Caki2 (cell line): ENCODE measurements around the gene CYTH4. TPM values are rescaled to one million over a fixed set of nuclear protein-coding genes. Genes with fewer than 3 reads are reported as not detected.
"Not testable (repeated sequence)": the region's sequence is repeated elsewhere in the genome, so short reads cannot be mapped to it uniquely, and the experiment has no call there.

ENCODE experiments used
- DNase-seq: peaks from one replicate; pipeline ENCODE4 v3.0.0-alpha.2; 2015; ENCODE audit warnings: low read depth
- in situ Hi-C: cut with HindIII; loops from 2 replicates; pipeline ENCODE4 v1.10.0; 2016; ENCODE audit warnings: low sequenced_read_pairs, low pct_unique_long_range_greater_than_20kb, mixed read lengths
- total RNA-seq: library from RNA; depleted of rRNA; stranded (reverse); fragments of >200 nt; shearing (Covaris generic); gene quantifications from 2 replicates; pipeline ENCODE4 v1.2.3, GENCODE V29; 2014; ENCODE audit warnings: low replicate concordance

The CYTH4 gene
- total RNA-seq, 1 experiment from 2014 or later, result 0.98 TPM

DNA sequence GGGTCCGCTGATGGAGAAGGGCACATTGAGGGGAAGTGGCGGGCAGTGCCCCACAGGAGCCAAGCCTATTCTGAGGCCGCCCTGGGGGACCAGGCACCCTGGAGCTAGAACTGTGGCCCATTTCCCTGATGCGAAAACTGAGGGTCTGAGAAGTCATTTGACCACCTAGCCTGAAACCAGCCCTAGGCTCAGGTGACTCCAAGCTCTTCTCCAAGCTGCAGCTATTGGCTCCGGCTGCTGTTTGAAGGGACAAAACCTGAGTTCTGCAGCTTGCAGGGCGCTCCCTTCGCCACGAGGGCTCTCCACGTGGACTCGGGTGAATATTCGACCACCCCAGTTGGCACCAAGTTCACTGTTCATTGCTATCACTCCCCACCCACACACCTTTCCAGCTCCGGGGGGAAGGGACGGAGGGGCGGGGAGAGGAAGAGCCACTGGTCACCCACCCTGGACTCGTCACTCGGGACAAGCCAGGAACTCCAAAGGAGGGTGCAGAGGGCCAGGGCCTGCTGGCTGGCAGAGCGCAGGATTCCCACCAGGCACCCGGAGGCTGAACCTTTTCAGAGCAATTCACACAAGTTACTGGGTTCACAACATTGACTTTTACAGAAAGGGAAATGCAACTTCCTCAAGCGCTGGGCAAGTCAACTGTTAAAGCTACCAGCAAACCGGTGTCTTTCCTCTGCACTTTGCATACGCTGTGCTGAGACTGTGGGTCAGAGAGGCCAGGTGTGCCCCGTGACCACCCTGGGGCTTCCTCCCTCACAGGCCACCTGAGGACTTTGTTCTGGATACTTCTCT lies 37.2 kb upstream of the CYTH4 start:
- DNase-seq, result no peak
- in situ Hi-C loops, result no loop called here

DNA sequence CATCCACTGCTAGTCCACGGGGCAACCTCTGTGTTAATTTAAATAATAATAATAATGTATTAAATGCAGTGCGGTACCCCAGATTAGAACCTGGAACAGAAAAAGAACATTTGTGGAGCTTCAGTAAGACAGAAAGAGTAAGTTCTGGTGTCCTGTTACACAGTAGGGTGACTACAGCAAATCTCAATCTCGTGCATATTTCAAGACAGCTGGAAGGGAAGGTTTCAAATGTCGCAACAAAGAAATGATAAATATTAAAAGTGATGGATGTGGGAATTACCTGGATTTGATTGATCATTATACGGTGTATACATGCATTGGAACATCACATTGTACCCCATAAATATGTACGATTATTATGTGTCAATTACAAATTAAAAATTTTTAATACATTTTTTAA lies 36.6 kb upstream of the CYTH4 start:
- no peak for DNase-seq
- in situ Hi-C loops, result no loop called here

DNA sequence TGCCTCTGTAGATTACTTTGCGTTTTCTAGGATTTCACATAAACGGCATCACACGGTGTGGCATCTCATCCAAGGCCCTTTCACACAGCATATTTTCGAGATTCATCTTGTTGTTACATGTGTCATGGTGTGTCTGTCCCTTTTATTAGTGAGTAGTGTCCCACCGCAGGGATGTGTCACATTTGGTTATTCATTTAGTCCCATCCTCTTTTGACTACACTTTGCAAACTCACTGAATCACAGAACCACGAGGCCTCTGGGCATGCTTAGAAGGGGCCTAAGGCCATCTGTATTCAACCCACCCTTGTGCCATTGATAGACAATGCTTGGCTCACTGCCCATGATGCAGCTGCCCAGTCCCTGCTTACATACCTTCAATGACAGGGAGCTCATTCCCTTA lies 34.1 kb upstream of the CYTH4 start:
- DNase-seq, result peak; percentile 33
- in situ Hi-C loops, result no loop called here

DNA sequence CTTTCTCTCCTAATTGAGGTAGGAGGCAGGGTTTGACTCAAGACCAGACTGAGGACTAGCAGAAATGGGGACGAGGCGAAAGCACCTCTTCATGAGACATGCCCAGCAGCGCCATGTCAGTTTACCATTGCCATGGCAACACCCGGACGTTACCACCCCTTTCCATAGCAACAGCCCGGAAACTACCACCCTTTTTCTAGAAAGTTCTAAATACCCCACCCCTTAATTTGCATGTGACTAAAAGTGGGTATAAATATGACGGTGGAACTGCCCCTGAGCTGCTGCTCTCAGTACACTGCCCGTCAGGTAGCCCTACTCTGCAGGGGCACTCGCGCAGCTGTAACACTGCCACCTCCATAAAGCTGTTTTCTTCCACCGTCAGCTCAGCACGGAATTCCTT lies 32.3 kb upstream of the CYTH4 start:
- DNase-seq, result no peak

DNA sequence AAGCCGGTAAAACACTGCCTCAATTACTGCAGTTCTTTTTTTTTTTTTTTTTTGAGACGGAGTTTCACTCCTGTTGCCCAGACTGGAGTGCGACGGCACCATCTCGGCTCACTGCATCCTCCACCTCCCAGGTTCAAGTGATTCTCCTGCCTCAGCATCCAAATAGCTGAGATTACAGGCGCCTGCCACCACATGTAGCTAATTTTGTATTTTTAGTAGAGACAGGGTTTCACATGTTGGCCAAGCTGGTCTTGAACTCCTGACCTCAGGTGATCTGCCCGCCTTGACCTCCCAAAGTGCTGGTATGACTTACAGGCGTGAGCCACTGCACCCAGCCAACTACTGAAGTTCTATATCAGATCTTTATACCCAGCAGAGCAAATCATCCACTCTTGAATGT lies 30.5 kb upstream of the CYTH4 start:
- in situ Hi-C loops, DNase-seq: not testable (repeated sequence)

More for the DNA sequence above, 32.3 kb upstream of the CYTH4 start:
- in situ Hi-C loops, result no loop called here

DNA sequence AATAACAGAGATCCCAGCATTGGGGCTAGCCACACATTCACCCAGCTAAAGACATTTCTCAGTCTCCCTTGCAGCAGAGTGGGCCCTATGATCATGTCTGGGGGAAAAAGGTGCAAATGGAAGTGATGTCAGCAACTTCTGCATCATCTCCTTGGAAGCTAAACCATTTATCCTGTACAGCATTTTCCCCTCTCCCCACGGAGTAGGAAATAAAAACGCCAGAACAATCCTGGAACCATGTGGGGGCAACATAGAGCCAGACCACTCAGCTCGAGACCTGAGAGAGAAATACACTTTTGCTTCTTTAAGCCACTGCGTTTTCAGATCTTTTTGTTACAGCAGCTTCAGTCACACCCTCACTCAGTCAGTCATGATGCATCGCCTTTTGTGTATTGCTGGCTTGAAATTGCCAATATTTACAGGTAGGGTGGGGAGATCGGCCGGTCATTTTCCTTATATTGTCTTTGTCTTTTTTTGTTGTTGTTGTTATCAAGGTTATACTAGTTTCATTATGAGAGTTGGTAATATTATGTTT lies 29.1 kb upstream of the CYTH4 start:
- no peak for DNase-seq
- in situ Hi-C loops, result no loop called here

DNA sequence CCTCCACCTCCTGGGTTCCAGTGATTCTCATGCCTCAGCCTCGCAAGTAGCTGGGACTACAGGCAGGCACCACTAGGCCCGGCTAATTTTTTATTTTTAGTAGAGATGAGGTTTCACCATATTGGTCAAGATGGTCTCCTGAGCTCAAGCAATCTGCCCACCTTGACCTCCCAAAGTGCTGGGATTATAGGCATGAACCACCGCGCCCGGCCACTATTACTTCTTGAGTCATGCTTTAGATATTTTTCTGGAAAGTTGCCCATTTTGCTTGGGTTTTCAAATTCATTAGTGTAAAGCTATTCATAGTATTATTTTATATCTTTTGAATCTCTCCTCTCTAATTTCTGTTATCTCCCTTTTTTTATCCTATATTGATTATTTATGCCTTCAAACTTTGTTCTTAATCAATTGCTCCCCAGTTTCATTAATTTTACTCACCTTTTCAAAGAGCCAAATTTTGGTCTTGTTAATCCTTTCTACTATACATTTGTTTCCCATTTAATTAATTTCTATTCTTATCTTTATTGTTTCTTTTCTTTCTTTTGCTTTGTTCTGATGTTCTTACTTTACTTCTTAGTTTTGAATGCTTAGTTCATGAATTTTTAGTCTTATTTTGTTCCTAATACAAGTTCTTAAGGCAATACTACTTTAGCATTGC lies 28.0 kb upstream of the CYTH4 start:
- in situ Hi-C loops, result no loop called here
- peak; percentile 37 for DNase-seq

DNA sequence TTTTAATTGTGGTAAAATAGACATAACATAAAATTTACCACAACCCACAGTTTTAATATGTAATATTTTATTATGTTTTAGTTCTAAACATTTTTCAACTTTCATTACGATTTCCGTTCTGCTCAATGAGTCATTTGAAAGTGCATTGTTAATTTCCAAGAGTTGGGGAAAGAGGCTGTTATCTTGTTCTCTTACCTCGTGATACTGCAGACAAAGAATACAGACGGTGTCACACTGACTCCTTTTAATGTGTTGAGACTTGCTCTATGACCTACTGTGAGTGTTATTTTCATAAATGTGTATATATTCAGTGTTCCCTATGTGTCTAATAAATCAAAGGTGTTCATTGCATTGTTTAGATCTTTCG lies 27.5 kb upstream of the CYTH4 start:
- in situ Hi-C loops, result no loop called here
- DNase-seq, result no peak

DNA sequence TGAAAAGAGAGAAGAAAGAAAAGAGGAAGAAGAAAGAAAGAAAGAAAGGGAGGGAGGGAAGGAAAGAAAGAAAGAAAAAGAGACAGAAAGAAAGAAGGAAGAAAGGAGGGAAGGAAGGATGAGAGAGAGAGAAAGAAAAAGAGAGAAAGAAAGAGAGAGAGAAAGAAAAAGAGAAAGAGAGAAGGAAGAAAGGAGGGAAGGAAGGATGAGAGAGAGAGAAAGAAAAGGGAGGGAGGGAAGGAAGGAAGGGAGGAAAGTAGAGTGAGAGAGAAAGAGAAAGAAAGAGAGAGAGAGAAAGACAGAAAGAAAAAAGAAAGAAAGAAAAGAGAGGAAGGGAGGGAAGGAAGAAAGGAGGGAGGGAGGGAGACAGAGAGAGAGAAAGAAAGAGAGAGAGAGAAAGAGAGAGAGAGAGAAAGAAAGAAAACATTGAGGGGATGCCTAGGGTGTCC lies 26.7 kb upstream of the CYTH4 start:
- DNase-seq, result no peak
- in situ Hi-C loops, result no loop called here

DNA sequence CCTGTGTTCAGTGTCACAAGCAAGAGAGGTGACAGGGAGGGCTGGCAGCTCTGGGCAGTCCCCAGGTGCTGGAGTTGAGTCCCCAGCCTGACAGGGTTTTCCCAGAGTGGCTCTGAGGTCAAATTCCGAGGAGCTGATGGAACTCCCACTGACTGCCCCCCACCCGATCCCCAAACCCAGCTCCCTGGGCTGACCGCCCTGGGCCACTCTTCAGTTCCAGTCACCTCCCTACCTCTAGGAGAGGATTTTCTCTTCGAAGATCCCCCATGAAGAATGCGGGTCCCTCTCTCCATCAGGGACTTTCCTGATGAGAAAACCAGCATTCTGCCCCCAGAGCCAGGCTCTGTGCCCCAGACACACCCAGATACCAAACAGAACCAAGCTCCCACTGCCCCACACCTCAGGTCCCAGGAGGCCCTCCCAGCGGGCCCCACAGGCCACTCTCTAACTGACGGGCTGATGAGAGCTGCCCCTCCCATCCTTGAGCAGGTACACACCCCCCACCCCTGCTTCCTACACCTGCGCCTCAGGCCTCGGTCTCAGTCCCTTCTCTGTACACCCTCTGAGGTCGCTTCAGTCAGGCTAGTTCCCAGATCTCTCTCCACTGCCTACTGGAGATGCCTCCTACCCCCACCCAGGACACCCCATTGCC lies 26.1 kb upstream of the CYTH4 start:
- in situ Hi-C loops, result no loop called here
- DNase-seq, result no peak

DNA sequence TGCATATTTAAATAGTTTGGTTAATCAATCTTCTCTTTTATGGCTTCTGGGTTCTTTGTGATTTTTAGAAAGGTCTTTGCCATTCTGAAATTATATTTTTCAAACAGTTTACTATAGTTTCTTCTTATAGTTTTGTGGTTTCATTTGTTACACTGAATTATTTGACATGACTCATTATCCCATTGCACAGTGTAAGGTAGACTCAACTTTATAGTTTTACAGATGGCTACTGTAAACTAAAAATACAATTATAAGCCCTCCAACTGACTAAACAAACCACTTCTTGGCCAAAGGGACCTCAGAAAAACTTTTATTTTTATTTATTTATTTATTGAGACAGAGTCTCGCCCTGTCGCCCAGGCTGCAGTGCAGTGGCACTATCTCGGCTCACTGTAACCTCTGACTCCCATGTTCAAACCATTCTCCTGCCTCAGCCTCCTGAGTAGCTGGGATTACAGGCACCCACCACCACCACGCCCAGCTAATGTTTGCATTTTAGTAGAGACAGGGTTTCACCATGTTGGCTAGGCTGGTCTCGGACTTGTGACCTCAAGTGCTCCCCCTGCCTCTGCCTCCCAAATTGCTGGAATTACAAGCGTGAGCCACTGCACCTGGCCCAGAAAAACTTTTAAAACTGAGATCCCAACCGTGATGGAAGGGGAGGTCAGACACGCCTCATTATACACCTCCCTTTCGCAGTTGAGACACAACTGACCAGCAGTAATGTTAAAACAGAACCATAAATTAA lies 24.1 kb upstream of the CYTH4 start:
- in situ Hi-C loops, result no loop called here
- no peak for DNase-seq

DNA sequence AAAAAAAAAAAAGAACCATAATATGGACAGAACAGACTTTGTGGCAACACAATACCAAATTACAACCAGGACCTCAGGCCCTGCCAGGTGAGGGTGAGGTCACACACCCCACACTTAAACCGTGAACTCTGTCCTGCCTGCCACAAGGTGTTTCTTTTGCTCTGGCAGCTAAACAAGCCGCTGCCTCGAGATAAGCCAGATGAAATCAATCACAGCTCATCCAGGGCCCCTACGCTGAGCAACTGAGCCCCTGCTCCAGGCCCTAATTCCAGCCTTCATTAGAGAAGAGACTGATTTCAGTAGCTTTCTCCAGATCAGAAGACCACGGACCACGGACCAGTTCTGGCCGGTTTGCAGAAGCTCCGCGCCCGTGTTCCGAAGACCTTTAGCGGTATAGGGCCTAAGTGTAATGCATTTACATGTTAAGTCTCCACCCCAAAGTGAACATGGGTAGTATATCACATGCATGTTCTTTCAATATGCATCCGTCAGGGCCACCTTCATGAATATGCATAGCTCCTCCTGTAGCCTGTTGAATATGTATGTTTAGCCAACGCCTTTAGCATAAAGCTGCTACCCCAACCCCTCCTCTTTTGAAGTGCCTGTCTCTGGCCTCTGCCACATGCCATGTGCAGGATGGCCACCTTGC lies 23.4 kb upstream of the CYTH4 start:
- DNase-seq, result no peak
- in situ Hi-C loops, result no loop called here

DNA sequence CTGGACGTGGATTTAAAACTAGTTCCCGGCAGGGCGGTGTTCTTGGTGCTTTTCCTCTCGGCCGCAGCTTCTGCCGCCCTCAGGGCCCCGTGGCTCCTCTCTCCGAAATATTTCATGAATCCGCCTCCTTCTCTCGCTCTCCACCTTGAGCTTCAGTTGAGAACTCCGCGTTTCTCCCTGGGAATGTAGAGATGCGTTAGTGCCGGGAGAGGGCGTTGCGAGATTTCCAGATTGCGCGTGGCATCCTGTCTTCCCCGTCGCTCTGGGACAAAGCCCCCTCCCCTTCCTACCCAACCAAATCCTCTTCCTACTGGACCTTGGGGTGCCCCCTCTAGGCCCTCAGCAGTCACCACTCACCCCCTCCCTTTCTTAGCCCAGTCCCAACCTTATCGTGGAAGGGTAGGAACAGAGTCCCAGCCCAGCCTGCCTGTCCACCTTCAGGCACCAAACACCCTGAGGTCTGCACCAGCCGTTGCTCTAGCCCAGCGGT lies 22.7 kb upstream of the CYTH4 start:
- DNase-seq, result no peak
- in situ Hi-C loops, result no loop called here

DNA sequence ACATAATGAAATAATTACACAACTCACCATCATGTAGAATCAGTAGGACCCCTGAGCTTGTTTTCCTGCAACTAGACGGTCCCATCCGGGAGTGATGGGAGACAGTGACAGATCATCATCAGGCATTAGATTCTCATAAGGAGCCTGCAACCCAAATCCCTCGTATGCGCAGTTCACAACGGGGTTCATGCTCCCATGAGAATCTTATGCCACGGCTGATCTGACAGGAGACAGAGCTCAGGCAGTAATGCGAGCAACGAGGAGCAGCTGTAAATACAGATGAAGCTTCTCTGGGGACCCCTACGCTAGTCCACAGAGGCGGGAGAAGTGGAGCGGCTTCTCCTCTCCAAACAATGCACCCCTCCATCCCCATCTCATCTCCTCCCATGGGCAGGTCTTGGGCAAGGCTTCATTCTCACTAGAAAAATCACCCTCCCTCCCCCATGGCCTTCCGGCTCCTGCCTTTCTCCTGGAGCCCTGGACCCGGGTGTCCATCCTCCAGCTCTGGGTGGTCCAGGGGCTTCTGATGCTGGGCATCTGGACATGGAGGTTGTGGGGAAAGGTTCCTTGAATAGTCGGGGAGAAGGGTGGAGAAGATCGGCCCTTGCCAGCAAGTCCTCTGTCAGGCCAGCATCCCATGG lies 22.0 kb upstream of the CYTH4 start:
- no peak for DNase-seq
- in situ Hi-C loops, result no loop called here

DNA sequence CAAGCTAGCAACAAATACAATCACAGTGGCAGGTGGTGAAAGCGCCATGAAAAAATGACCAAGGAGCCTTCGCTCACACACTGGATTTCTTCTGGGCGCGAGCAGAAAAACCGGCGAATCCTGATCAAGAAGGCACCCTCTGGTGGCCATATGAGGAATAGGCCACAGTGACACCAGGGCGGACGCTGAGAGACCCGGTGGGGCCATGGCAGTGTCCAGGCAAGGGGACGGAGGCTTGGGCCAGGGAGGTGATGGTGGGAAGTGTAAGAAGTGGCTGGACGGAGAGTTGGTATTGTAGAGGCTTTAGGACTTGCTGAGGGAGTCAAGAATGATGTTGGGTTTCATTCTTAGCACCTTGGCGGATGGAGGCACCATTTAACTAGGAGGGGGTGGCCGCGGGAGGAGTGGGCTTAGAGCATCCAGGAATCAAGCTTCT lies 21.4 kb upstream of the CYTH4 start:
- in situ Hi-C loops, result no loop called here
- DNase-seq, result peak; percentile 31

DNA sequence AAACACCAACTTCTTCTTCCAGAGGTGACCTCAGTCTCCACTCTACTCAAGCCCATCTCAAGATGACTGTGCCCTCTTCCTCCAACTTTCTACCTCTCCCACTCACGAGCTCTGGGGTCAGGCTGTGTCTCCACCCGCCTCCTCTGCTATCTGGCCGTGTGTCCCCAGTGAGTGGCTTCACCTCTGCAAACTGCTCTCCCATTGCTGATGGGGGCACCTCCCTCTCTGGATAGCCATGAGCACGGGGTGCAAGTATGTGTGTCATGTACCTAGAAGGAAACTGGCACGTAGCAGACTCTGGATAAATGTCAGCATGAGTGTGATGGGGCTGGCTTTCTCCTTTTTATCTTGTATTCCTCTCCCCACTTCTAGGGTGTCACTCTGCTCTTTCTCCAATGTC lies 20.0 kb upstream of the CYTH4 start:
- in situ Hi-C loops, result no loop called here
- no peak for DNase-seq
